ENCODE data around the gene S1PR3. TPM values are rescaled to one million over a fixed set of nuclear protein-coding genes. Genes with fewer than 3 reads are reported as not detected.
"Not testable (repeated sequence)": the region's sequence is repeated elsewhere in the genome, so short reads cannot be mapped to it uniquely, and the experiment has no call there.

S1PR3 gene
- 10 to 100 TPM in 2 of 7 donors, 1 to 10 TPM in 5; 1.9 to 12.4 (median 5.9) TPM for total RNA-seq
- 10 to 100 TPM in 1 of 2 donors, 1 to 10 TPM in 1; 3.1 to 18.5 TPM for polyA plus RNA-seq
- long read RNA-seq, donor 1, full-length matches to known transcripts: 11 of 11 reads
- long read RNA-seq, donor 1, partial matches to known transcripts: 0 of 11 reads
- long read RNA-seq, donor 1, other reads (novel, unspliced or antisense): 0 of 11 reads
- long read RNA-seq, donor 2, full-length matches to known transcripts: 13 of 13 reads
- long read RNA-seq, donor 2, partial matches to known transcripts: 0 of 13 reads
- long read RNA-seq, donor 2, other reads (novel, unspliced or antisense): 0 of 13 reads
- long read RNA-seq, donor 3, full-length matches to known transcripts: 9 of 9 reads
- long read RNA-seq, donor 3, partial matches to known transcripts: 0 of 9 reads
- long read RNA-seq, donor 3, other reads (novel, unspliced or antisense): 0 of 9 reads

DNA sequence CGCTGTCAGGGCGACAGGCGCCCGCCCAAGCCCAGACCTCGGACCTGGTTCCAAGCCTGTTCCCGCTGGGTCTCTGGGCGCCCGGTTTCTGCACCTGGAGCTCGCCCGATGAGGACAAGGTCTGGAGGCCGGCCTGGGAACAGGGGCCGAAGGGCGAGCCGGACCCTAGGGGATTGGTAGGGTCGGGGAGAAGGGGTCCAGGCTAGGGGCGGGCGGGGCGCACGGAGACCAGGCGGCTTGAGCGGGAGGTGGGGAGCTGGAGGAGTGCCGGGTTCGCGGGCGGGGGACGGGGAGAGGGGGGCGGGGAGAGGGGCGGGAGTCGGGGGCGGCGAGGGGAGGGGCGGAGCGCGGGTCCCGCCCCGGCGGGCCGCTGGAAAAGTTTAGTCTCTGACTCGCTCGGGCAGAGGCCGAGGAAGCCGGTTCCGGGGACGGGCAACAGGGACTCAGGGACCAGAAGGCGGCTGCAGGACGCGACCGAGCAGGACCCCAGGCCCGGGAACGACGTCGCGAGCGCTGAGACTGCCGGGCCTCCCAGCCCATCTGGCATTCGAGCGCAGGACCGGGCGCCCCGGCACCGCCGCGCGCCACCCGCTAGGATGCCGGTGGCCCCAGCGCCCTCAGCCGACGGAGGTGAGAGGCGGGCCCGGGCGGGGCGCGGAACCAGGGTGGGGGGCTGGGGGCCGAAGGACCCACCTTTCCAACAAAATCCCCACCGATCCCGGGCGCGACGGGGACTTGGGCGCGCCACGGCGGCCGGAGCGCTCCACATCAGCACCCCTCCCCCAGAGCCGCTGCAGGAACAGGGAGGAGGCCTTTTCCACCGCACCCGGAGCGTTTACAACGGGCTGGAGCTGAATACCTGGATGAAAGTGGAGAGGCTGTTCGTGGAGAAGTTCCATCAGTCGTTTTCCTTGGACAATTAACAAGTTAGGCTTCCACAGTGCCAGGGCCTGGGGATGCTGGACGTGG, at the start of gene S1PR3:
TSS of gene S1PR3 (plus strand) at position 403 of the 969 bp plus-strand sequence. CDS start 9,733 bp downstream, outside the sequence.
- Histone ChIP-seq H3K27ac (no peak within 1 kb of the TSS), H3K27me3 (no peaks in the 10 kb centered on the region), H3K9me3 (no peaks in the 10 kb centered on the region), H3K4me1 (ENCODE audit: insufficient read depth) (peaks cover 12% of the 10 kb centered on the region), H3K4me3 (peak within 1 kb of the TSS; percentile 56), H3K36me3 (no peaks in the 10 kb centered on the region)
- peak; percentile 30 to 54 (median 39) for DNase-seq
- intact Hi-C loops (cut with DNase I): no loop called here
- TF ChIP-seq POLR2A (IDR thresholded peaks at IDR 0.05) (no peak), EP300 (IDR thresholded peaks at IDR 0.05) (no peak)
- TF ChIP-seq, protein P1, sequence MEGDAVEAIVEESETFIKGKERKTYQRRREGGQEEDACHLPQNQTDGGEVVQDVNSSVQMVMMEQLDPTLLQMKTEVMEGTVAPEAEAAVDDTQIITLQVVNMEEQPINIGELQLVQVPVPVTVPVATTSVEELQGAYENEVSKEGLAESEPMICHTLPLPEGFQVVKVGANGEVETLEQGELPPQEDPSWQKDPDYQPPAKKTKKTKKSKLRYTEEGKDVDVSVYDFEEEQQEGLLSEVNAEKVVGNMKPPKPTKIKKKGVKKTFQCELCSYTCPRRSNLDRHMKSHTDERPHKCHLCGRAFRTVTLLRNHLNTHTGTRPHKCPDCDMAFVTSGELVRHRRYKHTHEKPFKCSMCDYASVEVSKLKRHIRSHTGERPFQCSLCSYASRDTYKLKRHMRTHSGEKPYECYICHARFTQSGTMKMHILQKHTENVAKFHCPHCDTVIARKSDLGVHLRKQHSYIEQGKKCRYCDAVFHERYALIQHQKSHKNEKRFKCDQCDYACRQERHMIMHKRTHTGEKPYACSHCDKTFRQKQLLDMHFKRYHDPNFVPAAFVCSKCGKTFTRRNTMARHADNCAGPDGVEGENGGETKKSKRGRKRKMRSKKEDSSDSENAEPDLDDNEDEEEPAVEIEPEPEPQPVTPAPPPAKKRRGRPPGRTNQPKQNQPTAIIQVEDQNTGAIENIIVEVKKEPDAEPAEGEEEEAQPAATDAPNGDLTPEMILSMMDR (IDR thresholded peaks at IDR 0.05): no peak
- 2 to 4% (median 3%) methylated on average over 58 to 93 of the region's 94 CpGs for WGBS, 3 donors

DNA sequence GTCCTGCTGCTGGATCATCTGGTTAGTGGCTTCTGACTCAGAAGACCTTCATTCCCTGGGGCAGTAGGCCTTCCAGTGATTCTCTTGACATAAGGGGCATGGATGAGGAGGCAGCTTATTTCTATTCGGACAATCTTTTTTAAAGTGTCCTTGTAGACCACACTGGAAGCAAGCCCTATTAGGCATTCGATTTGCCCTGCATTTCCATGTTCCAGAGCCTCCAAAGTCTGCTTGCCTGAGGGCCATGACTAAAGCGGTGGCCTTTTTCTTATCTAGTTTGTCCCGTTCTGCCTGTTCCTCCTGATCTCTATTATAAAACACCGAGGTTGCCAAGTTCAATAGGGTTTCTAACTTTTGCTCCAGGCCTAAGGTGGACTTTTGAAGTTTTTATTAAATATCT, 49.7 kb upstream of the S1PR3 start:
- H3K27me3 ChIP-seq; intact Hi-C loops (cut with DNase I); H3K4me3 ChIP-seq; DNase-seq; H3K9me3 ChIP-seq; H3K27ac ChIP-seq; H3K36me3 ChIP-seq; H3K4me1 ChIP-seq (ENCODE audit: insufficient read depth): not testable (repeated sequence)
- 68 to 84% (median 72%) methylated on average over 5 of the region's 5 CpGs for WGBS, 3 donors

DNA sequence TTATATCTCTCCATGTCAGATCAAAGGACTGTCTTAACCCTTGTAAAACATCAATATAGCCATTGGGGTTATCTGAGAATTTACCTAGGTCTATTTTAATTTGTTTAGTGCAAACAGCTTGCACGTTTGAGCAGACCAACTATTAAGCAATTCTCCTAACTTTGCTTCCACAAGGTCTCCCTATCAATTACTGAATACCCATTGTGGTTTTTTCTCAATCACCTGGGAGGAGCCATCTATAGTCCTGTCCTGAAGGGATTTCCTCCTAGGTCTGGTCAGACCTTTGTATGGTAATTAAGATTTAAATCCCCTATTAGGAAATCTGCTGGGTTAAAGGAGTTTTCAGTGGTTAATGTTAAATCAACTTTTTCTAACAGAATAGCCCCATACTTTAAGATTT, 48.9 kb upstream of the S1PR3 start:
- intact Hi-C loops (cut with DNase I): no loop called here
- Histone ChIP-seq H3K36me3 (no peaks in the 10 kb centered on the region), H3K9me3 (no peaks in the 10 kb centered on the region), H3K4me1 (ENCODE audit: insufficient read depth) (no peaks in the 10 kb centered on the region), H3K4me3 (no peak overlapping the region), H3K27me3 (no peaks in the 10 kb centered on the region), H3K27ac (no peak overlapping the region)
- WGBS, 3 donors: 45 to 69% (median 55%) methylated on average over 1 of the region's 1 CpG
- TF ChIP-seq, protein P1 (IDR thresholded peaks at IDR 0.05): no peak
- TF ChIP-seq POLR2A (IDR thresholded peaks at IDR 0.05) (no peak), EP300 (IDR thresholded peaks at IDR 0.05) (no peak)
- DNase-seq: no peak

DNA sequence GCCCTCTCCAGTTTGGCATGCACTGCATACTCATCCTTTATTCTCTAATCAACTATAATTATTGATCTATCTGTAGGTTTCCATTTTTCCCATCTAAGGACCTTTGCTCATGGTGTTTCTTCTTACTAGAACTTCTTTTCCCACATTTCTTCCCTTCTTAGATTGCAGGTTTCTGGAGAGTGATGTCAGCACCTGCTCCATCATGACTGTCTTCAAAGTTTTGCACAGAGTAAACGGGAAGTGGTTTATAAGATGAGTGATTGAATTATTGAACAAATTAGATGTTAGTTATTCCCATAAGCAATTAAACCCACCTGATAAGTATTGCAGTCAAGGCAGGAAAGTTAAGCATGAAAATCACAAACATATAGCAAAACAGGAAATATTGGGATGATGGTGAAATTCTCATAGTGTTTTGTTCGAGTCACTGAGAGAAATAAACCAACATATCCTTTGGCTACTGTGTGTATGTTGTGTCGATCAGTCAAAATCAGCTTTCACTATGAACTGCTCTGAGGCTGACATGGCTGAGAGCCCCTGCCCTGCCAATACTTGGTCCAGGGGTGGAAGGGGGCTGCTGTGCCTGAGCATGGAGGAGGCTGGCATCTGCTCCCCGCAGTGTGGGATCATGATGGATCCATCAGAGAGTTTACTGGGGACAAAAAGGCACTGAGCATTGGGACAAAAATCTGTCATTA, 45.5 kb upstream of the S1PR3 start:
- Histone ChIP-seq H3K27ac (no peak overlapping the region), H3K4me1 (ENCODE audit: insufficient read depth) (peaks cover 3% of the 10 kb centered on the region), H3K27me3 (no peaks in the 10 kb centered on the region), H3K9me3 (no peaks in the 10 kb centered on the region), H3K4me3 (no peak overlapping the region), H3K36me3 (no peaks in the 10 kb centered on the region)
- intact Hi-C loops (cut with DNase I): no loop called here
- DNase-seq: no peak
- WGBS, 3 donors: 50 to 64% (median 63%) methylated on average over 4 of the region's 4 CpGs
- TF ChIP-seq POLR2A (IDR thresholded peaks at IDR 0.05): no peak
- TF ChIP-seq, protein P1 (IDR thresholded peaks at IDR 0.05): no peak
- TF ChIP-seq EP300 (IDR thresholded peaks at IDR 0.05): no peak

All from ovary (tissue), 10 donors.